Prostate gland (tissue), 2 donors: ENCODE results near the gene CDC42.

ENCODE experiments used
- CTCF ChIP-seq, 4 experiments: fragments of 200-600 bp in 2 of 4; fragments of 450-650 bp in 2 of 4; sonication (generic) in 2 of 4; IDR thresholded peaks; 1 replicate in 3 of 4; 2 replicates in 1 of 4; pipeline ENCODE4 v1.5.1; 2016 to 2019; ENCODE audit warnings: antibody characterized with exemption in 4 of 4, mild to moderate bottlenecking in 2 of 4, moderate library complexity in 2 of 4
- POLR2A ChIP-seq: fragments of 450-650 bp; IDR thresholded peaks from one replicate; pipeline ENCODE4 v1.6.1; 2016; ENCODE audit warnings: antibody characterized with exemption, mild to moderate bottlenecking
- POLR2AphosphoS5 ChIP-seq: sonication (generic); formaldehyde crosslinking; IDR thresholded peaks from one replicate; pipeline ENCODE4 v1.6.1; 2017; ENCODE audit warnings: antibody characterized with exemption

- TF ChIP-seq CTCF (IDR thresholded peaks at IDR 0.05) (no peak), POLR2A (no peak), POLR2AphosphoS5 (no peak)
Measured at GRCh38 chr1:22090867-22091266, 38.4 kb downstream of the CDC42 start.
